Vagina (tissue), 2 donors: ENCODE measurements around the gene SMIM21.

Source experiments
- POLR2A ChIP-seq, 2 donors: fragments of 450-650 bp; IDR thresholded peaks; one replicate each; pipeline ENCODE4 v1.6.1; 2017; ENCODE audit warnings: antibody characterized with exemption in 2 of 2, mild to moderate bottlenecking in 2 of 2, moderate library complexity in 2 of 2
- TF ChIP-seq, protein P1 (sequence below), 3 experiments: fragments of 450-650 bp in 2 of 3; fragments of 200-600 bp in 1 of 3; sonication (generic) in 1 of 3; IDR thresholded peaks; one replicate each; pipeline ENCODE4 v1.5.1; 2017 to 2019; ENCODE audit warnings: antibody characterized with exemption in 3 of 3, mild to moderate bottlenecking in 2 of 3, moderate library complexity in 2 of 3

- no peak for TF ChIP-seq POLR2A (IDR thresholded peaks at IDR 0.05)
- TF ChIP-seq, protein P1, sequence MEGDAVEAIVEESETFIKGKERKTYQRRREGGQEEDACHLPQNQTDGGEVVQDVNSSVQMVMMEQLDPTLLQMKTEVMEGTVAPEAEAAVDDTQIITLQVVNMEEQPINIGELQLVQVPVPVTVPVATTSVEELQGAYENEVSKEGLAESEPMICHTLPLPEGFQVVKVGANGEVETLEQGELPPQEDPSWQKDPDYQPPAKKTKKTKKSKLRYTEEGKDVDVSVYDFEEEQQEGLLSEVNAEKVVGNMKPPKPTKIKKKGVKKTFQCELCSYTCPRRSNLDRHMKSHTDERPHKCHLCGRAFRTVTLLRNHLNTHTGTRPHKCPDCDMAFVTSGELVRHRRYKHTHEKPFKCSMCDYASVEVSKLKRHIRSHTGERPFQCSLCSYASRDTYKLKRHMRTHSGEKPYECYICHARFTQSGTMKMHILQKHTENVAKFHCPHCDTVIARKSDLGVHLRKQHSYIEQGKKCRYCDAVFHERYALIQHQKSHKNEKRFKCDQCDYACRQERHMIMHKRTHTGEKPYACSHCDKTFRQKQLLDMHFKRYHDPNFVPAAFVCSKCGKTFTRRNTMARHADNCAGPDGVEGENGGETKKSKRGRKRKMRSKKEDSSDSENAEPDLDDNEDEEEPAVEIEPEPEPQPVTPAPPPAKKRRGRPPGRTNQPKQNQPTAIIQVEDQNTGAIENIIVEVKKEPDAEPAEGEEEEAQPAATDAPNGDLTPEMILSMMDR (IDR thresholded peaks at IDR 0.05), result no peak
These were observed 28.0 kb upstream of the SMIM21 start for GRCh38 chr18:75455249-75456198.
